Inferior parietal cortex (tissue), 1 donor: ENCODE data around the gene A2ML1.
"Not testable (repeated sequence)": the region's sequence is repeated elsewhere in the genome, so short reads cannot be mapped to it uniquely, and the experiment has no call there.

Experiments used
- DNase-seq: peaks from one replicate; pipeline ENCODE4 v3.0.0-alpha.2; 2016; ENCODE audit errors: extremely low spot score

Gene A2ML1

GRCh38 chr12:8822298-8822697 is at the start of gene A2ML1:
A2ML1 (plus strand) TSS chr12:8822621; CDS start chr12:8822652, 31 bp downstream.
- DNase-seq: no peak

- no peak for DNase-seq
Measured at GRCh38 chr12:8773461-8773860, 49.0 kb upstream of the A2ML1 start.

DNA sequence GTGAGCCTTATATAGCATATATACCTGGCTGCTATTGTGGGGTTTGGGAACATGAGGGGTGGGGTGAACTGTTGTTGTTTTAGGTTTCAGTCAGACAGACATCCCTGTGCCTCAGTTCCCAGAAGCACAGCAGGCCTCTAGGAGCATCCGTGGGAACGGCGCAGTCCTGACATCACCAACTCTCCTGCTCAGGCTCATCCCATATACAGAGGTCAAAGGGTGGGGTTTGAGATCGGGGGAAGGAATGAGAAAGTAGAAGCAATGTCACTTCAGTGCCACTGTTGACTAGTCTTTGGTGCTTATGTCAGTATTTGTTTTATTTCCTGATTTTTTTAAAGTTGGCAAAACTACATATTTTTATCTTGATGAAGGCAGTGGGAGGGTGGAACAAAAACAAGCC is 43.1 kb upstream of the A2ML1 start:
- DNase-seq: no peak

- no peak for DNase-seq
Measured at GRCh38 chr12:8779862-8780261, 42.6 kb upstream of the A2ML1 start.

GRCh38 chr12:8780389-8780788 is 42.0 kb upstream of the A2ML1 start:
- DNase-seq: no peak

GRCh38 chr12:8781381-8782127 is 40.9 kb upstream of the A2ML1 start:
- DNase-seq: no peak

DNA sequence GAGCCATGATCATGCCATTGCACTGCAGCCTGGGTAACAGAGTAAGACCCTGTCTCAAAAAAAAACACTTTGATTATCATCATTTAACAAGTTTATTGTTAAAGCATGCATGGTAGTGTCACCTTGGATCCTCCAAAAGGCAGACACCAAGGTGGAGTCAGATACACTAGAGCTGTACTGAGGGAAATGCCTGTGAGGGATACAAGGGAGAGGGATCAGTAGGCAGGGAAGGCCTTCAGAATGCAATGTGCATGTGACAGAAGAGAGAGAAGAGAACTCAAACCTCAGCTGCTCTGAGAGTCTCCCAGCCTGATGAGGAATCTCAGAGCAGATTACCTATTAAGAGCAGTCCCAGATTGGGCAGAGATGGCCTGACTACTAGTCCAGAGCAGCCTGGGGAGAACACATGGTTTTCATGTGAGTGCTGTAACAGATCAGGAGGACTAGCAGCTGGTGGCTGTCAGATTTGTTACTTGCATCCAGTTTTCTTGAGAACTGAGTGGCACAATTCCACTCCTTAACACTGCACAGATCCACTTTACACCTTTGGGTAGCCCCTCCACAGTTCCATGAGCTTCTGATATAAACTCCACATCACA is 38.0 kb upstream of the A2ML1 start:
- no peak for DNase-seq

DNA sequence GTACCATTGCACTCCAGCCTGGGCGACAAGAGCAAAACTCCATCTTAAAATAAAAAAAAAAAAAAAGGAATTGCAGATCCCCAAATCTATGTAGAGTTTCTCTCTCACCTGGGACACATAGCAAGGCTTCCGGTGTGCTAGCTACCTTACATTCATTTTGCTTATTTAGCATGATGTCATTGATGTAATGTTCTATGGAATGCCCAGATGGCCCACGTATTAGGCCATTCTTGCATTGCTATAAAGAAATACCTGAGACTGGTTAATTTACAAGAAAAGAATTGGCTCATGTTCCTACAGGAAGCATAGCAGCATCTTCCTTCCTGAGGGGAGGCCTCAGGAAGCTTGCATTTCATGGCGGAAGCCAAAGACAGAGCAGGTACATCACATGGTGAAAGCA is 36.9 kb upstream of the A2ML1 start:
- no peak for DNase-seq

GRCh38 chr12:8787206-8787605 is 35.2 kb upstream of the A2ML1 start:
- DNase-seq: not testable (repeated sequence)

GRCh38 chr12:8788706-8789105 is 33.7 kb upstream of the A2ML1 start:
- DNase-seq: not testable (repeated sequence)

DNA sequence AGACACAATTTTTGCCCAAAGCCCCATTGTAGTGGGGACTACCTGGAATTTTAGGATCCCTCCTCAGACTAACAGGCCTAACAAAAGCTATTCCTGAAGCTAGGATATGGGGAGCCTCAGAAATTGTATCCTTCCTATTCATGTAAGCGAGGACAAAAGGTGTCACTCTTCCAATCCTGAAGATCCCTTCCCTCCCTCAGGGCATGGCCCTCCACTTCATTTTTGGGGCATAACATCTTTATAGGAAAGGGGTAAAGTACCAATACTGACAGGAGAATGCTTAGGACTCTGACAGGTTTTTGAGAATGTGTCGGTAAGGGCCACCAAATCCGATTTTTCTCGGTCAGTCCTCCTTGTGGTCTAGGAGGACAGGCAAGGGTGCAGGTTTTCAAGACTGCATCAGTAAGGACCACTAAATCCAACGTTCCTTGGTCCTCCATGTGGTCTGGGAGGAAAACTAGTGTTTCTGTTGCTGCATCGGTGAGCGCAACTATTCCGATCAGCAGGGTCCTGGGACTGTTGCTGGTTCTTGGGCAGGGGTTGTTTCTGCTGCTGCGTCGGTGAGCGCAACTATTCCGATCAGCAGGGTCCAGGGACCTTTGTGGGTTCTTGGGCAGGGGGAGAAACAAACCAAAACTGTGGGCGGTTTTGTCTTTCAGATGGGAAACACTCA is 32.9 kb upstream of the A2ML1 start:
- not testable (repeated sequence) for DNase-seq

DNA sequence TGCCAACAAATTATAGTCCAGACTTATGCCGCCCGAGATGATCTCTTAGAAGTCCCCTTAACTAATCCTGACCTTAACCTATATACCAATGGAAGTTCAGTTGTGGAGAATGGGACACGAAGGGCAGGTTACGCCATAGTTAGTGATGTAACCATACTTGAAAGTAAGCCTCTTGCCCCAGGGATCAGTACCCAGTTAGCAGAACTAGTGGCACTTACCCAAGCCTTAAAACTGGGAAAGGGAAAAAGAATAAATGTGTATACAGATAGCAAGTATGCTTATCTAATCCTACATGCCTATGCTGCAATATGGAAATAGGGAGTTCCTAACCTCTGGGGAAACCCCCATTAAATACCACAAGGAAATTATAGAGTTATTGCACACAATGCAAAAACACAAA is 29.2 kb upstream of the A2ML1 start:
- not testable (repeated sequence) for DNase-seq

DNA sequence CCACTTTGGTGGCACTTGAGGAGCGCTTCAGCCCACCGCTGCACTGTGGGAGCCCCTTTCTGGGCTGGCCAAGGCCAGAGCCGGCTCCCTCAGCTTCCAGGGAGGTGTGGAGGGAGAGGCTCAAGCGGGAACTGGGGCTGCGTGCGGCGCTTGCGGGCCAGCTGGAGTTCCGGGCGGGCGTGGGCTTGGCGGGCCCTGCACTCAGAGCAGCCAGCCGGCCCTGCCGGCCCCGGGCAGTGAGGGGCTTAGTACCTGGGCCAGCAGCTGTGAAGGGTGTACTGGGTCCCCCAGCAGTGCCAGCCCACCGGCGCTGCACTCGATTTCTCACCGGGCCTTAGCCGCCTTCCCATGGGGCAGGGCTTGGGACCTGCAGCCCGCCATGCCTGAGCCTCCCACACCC is 27.8 kb upstream of the A2ML1 start:
- DNase-seq: not testable (repeated sequence)

- no peak for DNase-seq
Measured at GRCh38 chr12:8796831-8797626, 25.4 kb upstream of the A2ML1 start.

DNA sequence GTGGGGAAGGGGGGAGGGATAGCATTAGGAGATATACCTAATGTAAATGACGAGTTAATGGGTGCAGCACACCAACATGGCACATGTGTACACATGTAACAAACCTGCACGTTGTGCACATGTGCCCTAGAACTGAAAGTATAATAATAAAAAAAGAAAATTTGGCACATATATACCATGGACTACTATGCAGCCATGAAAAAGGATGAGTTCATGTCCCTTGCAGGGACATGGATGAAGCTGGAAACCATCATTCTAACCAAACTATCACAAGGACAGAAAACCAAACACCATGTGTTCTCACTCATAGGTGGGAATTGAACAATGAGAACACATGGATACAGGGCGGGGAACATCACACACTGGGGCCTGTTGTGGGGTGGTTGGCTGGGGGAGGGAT is 21.2 kb upstream of the A2ML1 start:
- not testable (repeated sequence) for DNase-seq

- DNase-seq: not testable (repeated sequence)
Measured at GRCh38 chr12:8804833-8805232, 17.6 kb upstream of the A2ML1 start.

GRCh38 chr12:8805487-8805886 is 16.9 kb upstream of the A2ML1 start:
- DNase-seq: not testable (repeated sequence)

DNA sequence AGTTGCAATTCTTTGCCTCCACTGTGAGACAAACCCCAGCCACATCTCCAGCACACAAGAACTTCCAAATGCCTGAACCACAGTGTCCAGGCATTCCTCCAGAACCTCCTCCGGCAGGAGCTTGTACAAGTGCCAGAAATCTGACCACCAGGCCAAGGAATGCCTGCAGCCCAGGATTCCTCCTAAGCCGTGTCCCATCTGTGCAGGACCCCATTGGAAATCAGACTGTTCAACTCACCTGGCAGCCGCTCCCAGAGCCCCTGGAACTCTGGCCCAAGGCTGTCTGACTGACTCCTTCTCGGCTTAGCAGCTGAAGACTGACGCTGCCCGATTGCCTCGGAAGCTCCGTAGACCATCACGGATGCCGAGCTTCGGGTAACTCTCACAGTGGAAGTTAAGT is 15.3 kb upstream of the A2ML1 start:
- DNase-seq: not testable (repeated sequence)

- not testable (repeated sequence) for DNase-seq
Measured at GRCh38 chr12:8810112-8810511, 12.3 kb upstream of the A2ML1 start.

DNA sequence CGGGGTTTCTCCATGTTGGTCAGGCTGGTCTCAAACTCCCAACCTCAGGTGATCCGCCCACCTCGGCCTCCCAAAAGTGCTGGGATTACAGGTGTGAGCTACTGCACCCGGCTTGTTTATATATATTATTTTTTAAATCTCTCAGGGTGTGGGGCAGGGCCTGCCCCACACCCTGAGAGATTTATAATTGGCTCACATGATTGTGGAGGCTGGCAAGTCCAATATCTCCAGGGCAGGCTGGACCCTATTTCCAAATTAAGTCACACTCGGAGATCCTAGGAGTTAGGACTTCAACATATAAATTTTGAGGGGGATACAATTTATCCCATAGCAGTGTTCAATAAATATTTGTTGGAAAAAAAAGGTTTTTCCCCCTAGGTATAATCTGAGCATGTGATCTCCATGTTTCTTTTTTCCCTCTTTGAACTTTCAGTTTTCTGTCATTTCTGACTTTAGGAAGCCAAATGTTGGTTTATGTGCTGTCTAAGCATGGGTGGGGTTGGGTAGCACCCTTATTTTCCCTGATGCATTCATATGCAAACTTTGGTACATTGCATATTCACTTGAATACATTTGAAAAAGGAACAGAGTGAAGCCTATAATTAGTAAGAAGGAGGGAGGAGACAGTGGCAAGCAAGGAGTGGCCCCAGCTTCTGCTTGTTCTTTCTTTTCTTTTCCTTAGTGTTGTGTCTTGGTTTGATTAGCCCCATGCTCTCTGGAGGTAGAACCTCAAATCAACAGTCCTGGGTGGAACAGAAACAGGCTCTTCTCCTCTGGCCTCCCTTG is 8.7 kb upstream of the A2ML1 start:
- no peak for DNase-seq

DNA sequence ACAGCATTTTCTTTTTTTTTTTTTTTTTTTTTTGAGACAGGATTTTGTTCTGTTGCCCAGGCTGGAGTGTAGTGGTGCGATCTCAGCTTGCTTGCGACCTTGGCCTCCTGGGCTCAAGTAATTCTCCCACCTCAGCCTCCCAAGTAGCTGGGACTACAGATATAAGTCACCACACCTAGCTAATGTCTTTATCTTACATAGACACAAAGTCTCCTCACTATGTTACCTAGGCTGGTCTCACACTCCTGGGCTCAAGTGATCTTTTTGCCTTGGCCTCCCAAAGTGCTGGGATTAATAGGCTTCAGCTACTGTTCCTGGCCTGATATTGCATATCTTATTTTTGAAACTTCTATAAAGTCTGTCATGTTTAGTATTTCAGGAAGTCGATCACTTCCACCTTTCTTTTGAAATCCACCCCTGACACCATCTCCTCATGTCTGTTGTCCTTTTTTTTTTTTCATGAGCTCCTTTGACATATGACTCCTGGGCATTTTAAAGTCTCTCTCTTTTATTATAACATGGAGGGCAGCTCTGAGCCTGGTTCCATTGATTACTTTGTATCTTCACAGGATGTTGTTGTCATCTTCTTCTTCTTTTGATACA is 5.9 kb upstream of the A2ML1 start:
- no peak for DNase-seq
